ENCODE data around the gene LRP3.
"Not testable (repeated sequence)": the region's sequence is repeated elsewhere in the genome, so short reads cannot be mapped to it uniquely, and the experiment has no call there.

LRP3 gene

DNA sequence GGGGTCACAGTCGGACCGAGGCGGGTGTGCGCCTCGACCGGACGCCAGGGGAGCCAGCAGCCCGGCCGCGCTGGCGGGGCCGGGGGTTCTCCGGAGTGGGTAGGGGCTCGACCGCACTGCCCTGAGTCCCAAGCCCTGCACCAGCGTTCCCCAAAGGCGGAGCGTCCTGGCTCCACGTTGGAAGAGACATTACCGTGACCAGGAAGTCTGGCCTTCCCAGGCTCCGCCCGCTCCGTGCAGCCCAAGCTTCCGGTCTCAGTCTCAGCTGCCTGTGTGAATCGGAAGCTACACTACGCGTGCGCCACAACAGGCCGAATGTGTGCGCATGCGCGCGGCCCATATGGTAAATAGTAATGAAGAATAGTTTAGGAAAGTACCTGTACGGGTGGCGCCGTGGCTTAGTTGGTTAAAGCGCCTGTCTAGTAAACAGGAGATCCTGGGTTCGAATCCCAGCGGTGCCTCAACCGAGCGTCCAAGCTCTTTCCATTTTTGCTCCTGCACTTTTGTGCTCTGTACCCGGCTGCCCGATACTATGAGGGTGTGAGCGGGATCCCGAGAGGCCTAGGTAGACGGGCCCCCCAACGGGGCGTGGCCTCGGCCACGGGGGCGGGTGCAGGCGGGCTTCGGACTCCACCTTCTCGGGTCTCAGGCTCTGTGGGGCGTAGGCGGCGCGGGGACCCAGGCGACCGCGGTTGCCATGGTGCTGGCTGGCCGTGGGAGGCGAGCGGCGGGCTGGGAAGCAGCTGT is 17.3 kb upstream of the LRP3 start:
- peak; percentile 98 to 99 for DNase-seq

DNA sequence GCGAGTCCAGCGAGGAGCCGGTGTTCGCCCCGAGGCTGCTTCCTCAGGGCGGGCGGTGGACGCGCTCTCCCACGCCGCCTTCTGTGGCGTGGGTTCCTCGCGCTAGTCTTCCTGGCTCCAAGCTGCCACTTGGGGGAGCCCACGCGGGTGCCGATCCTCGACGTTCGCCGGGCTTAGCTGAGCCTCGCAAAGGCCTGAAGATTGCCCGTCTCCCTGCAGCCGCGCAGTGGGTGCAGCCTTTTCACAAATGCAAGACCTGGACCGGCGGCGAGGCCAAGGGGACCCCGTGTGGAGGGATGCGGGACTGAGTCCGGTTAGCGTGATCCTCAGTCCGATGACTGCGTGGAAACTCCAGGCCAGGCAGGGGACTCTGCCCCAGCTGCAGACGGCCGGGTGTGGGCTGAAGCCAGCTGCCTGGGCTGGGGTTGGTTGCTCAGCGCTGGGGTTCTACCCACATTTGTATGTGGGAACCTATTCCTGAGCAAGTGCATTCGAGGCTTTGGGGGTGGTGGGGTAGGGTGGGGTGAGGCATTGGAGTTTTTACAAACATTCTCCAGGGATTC is 16.6 kb upstream of the LRP3 start:
- no peak for DNase-seq

DNA sequence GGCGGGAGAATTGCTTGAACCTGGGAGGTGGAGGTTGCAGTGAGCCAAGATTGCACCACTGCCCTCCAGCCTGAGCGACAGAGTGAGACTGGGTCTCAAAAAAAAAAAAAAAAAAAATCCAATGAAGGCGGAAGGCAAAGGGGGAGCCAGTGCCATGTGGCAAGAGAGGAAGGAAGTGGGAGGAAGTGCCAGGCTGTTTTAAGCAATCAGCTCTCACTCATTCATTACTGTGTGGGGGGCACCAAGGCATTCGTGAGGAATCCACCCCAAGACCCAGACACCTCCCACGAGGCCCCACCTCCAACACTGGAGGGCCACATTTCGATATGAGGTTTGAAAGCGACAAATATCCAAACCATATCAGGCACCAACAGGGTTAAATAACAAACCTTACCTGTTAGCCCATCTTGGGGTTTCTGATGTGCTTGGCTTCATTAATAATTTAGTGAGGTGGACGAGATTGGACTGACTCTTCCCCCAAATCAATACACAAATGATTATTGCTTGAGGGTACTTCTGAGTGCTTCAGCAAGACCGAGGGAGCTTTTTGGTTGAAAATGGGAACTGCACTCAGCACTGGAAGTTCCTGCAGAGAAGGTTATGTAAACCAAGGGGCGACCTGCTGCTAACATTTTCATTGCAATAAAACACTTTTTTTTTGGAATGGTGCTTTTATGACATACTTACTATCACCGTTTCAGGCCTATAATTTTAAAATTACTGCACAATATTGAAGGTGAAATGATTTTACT is 7.5 kb upstream of the LRP3 start:
- no peak for DNase-seq

DNA sequence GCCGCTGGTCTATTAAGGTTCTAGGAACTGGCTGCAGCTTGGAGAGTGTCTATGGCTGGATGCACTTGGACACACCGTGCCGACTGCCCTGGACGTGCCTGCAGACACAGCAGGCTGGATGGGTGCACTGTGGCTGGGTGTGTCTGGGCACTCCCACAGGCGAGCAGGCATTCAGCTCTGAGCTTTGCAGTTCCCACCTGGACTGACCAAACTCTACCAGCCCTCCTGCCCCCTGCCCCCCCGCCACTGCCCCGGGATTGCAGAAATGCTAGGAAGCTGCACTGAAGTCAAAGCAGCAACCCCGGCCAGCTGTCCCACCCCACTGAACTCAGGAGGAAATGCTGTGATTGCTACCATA is 7.0 kb upstream of the LRP3 start:
- no peak for DNase-seq

DNA sequence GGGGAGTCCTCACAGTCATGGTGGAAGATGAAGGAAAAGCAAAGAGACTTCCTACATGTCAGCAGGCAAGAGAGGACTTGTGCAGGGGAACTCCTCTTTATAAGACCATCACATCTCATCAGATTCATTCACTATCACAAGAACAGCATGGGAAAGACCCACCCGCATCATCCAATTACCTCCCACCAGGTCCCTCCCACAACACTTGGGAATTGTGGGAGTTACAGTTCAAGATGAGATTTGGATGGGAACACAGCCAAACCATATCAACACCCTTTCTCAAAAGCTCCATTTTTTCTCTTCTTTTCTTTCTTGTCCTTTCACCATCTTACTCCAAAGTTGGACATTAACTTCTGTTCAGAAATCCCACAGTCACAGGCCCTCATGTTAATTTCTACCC is 4.7 kb upstream of the LRP3 start:
- no peak for DNase-seq

DNA sequence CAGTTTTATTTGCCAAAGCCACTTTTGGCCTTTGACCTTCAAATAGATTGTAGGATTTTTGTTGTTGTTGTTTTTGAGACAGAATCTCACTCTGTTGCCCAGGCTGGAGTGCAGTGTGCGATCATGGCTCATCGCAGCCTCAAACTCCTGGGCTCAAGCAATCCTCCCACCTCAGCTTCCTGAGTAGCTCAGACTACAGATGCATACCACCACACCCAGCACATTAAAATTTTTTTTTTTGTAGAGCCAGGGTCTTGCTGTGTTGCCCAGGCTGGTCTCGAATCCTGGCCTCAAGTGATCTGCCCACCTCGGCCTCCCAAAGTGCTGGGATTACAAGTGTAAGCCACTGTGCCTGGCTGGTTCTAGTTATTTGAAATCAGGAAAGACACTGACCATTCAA is 3.0 kb upstream of the LRP3 start:
- DNase-seq, result not testable (repeated sequence)

DNA sequence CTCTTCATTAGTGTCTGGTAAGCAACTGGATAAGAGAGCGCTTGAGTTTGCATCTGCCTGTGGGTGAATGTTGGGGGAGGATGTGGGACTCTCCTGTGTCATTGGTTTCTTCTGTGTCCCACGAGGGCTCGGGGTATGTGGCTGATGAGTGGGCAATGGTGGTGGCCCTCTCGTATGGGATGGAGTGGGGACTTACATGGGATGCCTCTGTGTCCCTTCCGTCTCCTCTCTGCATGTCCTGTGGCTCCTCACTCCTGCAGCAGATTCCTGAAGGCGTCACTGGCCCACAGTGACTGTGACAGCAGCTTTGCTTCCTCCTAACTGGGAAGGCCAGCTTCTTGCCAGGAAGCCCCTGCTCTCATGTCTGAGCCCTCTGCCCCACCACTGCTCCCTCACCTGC is 2.6 kb upstream of the LRP3 start:
- DNase-seq, result no peak

DNA sequence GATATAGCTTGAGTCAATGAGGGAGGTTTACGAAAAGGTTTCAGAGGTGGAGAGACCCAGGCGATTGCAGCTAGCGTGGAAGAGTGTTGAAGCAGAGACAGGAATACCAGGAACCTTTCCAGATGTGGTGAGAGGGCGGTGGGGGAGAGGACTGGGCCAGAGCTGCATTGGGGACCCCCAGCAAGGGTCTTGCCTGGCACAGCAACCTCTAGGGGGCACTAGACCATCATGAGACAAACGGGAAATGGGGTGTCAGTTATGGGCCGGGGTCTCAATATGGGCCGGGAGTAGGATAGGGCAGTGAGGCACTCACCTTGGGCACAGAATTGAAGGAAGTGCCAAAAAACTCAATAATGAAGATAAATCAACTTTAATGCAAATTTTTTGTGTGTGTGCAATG is 2.1 kb upstream of the LRP3 start:
- no peak for DNase-seq

DNA sequence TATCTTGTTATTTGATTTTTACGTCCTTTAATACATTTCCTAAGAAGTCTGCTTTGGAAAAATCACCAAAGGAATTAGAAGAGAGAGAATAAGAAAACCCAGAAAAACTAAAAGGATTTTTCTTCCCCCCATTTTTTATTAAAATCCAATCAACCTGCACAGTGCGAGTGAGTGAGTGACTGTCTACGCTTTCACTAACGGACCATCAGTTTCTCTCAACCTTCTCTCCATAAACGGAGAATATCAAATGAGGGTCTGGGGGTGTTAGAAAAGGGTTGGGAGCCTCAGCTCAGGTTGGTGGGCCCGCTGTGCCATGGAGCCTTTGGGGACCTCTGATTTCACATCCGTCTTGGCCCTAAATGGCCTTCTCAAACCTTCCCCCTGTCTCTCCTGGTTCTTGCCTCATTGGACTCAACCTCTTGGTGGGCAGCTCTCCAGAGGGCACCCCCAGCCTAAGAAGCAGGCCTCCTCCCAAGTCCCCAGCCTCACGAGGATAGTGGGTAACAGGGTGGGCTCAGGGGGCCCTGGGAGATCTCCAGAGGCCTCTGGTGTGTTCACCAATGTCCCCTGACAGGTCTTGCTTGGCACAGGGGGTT is 763 bp upstream of the LRP3 start:
- no peak for DNase-seq

DNA sequence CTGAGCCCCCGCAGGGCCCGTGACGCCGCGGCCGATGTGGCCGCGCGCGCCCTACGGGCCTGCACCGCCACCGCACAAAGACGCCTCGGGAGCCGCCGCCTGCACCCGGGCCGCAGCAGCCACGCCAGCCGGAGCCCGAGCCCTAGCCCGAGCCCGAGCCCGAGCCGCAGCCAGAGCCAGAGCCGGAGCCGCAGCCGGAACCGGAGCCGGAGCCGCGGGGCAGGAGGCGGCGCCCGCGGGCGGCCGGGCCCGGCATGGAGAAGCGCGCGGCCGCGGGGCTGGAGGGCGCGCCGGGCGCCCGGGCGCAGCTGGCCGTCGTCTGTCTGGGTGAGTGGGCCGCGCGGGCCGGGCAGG is 379 bp downstream of the LRP3 start:
- no peak for DNase-seq

DNA sequence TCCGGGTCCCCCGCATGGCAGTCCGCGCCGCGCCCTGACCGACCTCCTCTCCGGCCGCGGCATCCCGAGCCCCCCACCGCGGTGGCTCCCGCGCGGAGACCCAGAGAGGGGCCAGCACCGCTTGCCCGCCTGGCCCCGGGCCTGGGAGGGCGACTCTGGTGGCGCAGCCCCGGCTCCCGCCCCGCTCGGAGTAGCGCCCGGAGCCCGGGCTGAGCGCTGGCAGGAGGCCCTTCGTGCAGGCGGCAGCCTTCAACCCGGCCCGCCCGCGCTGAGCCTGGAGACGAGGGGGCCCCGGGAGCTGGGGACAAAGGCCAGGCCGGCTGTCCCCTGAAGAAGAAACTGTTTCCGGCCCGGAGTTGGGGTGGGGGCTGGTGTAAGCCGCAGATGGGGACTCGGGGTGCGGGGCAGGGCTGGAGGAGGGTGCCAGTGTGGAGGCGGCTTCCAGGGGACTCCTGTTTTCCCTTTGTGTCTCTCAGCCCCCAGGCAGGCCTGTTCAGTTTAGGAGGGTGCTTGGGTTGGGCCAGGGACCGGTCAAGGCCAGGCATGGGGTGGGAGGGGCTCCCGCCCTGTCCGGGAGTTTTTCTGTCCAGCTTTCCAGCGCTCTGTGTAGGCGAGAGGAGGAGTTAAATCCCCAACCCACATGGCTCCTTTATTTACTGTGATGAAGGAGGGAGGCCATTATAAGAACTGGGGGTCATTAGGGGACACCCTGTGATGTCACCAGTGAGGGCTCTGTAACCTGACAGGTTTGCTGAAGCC is 935 bp downstream of the LRP3 start:
- DNase-seq, result no peak

DNA sequence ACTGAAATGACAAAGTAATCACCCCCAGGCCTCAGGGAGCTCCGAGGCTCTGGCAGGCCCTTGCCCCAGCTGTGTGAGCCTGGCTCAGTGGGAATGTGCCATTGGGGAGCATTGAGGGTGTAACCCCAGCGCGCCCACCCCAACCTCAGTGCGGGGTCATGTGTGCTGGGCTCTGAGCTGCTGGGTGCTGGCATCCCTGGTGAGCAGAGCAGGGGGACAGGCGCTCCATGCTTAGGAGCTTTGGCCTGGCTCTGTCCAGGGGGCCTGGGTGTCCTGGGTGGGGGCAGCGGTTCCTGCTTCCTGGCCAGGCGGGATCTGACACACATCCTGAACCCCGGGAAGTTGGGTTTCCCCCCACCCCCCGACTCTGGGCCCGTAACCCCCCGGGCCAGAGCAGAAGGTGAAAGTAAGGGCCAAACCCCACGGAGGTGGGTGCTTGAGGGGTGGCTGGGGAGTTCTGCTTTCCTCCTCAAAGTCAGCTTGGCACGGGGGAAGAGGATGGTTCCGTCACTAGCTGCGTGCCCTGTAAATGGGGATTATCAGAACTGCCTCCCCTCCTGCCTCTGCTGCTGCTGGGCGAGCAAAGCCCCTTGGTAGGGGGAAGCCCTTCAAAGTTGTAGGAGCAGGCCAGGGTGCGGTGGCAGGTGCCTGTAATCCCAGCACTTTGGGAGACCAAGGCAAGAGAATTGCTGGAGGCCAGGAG is 1.7 kb downstream of the LRP3 start:
- no peak for DNase-seq

DNA sequence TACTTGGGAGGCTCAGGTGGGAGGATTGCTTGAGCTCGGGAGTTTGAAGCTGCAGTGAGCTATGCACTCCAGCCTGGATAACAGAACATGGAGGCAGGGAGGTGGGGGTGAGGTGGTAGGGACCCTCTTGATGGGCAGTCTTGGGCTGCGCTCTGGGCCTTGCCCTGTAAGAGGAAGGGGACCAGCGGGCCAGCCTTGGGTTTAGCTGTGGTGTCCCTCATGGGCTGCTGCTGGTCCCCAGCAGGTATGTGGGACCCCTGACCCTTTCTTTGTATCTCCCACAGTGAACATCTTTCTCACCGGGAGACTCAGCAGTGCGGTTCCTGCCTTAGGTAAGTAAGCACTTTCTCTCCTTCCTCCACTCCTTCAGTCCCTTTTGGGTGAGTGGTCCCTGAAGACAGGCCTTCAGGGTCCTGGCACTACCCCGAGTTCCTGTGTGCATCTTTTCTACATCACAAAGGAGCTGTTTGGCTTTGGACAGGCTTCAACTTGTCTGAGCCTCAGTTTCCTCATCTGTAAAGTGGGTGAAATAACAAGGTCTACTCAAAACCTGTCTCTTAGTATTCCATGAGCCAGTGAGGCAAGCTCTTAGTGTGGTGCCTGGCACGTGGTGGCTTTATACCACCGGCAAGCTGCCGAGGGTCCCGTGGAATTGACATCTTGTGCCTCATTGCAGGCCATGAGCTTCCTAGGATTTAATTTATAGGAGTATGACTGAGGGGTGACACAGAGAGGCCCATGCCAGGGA is 2.5 kb downstream of the LRP3 start:
- no peak for DNase-seq

DNA sequence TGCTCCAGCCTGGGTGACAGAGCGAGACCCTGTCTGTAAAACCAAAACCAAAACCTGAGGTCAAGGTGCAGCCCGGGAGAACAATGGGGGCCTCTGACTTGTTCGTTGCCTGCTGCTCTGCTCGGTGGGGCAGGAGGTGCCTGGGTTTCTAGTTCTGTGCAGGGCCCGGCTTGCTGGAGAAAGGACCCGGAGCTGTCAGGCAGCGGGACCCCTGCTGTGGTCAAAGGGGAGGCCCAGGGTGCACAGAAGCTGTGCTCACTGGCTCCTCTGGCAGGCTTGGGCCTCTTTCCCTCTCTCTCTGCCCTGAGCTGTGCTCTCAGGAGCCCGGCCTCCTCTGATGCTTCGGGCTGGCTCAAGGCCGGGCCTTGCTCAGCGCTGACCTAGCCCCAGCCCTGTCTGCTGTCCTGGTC is 3.5 kb downstream of the LRP3 start:
- DNase-seq, result no peak

DNA sequence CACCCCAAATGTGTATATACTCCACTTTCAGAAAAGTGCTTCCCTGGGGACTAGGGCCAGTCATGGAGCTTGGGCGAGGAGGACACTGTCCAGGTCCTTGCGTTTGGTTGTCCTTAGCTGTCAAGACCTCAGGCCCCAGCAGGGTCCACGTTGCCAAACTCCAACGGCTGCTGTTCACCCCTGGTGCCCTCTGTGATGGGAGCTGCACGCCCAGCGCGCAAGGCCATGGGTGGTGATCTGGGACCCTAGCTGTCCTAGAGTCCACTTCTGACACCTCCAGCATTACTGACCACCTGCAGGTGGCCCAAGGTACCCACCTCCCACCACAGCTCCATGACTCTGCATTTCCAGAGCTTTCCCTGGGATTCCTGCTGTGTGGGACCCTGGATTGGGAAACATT is 4.0 kb downstream of the LRP3 start:
- no peak for DNase-seq

DNA sequence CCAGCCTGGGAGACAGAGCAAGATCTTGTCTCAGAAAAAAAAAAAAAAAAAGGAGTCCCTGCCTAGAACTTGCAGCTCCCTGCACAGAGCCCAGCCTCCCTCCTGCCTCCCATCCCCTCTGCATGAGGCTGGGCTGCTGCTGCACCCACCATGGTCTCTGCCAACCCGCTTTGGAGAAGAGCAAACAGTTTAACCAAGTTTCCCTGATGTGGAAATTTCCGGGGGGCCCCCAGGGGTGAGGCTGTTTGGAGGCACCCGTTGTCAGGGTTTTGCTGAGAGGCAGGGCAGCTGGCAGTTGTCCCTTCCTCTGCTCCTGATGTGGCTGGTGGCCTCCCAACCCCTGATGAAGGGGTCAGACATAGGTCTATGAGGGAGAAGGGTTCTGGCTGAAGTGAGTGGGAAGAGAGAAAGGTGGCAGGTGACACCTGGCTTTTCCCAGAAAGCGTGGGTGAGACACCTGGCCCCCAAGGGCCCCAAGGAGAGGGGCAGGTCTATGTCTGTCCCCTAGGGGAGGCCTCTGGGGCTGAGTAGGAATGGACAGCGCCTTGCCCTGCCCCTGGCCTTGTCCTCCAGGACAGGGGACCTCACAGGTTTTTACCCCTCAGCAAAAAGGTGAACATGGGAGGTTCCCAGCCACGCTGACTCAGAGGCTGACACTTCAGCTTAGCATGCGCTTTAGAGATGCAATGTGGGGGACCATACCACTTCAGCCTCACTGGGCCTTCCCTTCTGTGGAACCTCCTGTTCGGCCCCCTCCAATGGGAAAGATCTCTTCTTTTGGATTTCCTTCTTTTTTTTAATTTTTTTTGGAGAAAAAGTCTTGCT is 5.5 kb downstream of the LRP3 start:
- no peak for DNase-seq

DNA sequence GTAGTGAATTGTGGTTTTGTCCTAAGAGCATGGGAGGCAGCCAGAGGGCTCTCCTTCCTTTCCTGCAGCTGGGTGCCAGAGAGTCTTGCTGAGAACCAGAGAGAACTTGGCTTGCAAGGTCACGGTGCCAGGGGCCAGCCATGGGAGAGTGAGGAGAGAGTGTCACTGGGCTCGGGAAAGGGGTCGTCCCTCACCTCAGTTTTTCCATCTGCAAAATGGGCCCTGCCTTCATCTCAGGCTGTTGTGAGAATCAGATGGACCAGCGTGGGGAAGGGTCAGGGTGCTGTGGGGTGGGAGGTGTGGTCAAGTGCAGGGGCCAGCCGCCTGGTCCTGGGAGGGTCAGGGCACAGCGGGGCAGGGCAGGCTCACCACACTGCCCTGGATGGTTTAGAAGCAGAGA is 7.3 kb downstream of the LRP3 start:
- no peak for DNase-seq

DNA sequence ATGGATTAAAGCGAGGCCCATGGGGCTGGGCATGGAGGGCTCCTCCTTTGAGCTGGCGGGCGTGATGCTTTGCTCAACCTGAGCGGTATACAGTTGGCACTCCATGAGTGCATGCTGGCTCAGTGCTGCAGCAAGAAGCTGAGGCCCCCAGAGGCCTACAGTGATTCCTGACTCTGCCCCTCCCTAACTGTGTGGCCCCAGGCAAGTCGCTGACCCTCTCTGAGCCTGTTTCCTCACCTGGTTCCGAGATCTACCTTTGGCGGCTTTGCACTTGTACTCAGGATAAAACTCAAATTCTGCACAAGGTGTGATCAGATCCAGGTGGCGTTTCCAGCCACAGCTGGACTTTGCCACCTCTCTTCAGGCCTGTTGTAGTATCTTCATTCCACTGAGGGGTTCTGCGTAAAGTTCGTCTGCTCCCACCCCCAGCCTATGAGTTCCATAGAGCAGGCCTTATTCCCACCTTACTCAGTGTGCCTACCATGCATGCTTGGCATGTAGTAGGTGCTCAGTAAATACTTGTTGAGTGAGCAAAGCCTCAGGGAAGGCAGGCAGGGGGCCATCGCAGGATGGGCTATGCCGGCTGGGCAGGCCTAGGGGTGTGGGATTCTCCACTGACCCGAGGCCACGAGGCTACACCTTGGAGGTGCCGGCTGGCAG is 7.9 kb downstream of the LRP3 start:
- no peak for DNase-seq

DNA sequence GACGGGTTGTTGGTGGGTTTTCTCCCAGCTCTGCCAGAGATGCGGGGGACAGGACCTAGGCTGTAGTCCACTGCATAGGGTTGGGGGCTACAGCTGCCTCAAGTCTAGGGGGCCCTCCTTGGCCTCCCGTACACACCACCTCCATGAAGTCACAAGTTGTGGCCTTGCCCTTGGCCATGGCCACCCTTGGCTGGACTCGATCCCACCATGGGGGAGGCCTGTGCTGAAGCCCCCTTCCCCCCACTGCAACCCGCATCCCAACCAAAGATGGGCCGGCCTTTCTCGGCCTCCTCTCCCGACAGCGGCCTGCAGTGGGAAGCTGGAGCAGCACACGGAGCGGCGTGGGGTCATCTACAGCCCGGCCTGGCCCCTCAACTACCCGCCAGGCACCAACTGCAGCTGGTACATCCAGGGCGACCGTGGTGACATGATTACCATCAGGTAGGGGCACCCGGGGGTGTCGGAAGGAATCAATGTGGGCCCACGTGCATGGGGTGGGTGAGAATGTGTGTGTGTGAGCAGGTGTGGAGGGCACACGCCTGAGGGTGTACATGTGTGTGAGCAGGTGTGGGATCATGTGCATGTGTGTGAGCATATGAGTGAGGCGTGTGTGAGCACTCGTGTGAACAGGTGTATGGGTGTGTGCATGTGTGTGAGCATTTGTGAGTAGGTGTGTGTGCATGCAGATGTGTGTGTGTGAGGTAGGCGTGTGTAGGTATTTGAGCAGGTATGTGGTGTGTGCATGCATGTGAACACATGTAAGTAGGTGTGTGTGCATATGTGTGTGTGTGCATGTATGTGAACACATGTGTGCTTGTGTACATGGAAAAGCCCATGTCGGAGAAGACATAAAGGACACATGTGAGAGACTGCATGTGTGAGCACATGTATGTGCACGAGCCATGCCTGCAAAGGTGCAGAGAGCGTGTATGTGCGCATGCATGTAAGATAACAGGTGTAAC is 8.7 kb downstream of the LRP3 start:
- no peak for DNase-seq
